ENCODE results near the gene GRIP1.

Gene GRIP1

GRCh38 chr12:66724616-66725015 lies 45.7 kb upstream of the GRIP1 start:
- TF ChIP-seq, protein P1, sequence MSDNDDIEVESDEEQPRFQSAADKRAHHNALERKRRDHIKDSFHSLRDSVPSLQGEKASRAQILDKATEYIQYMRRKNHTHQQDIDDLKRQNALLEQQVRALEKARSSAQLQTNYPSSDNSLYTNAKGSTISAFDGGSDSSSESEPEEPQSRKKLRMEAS (IDR thresholded peaks at IDR 0.05), result no peak
- TF ChIP-seq TCF12 (IDR thresholded peaks at IDR 0.05; ENCODE audit: low read depth), result no peak

- TF ChIP-seq TAF1 (IDR thresholded peaks at IDR 0.05; ENCODE audit: low read depth), result no peak
- TF ChIP-seq TEAD4 (IDR thresholded peaks at IDR 0.05), result no peak
Measured at GRCh38 chr12:66724026-66724425, 45.1 kb upstream of the GRIP1 start.

GRCh38 chr12:66719862-66720261 lies 41.0 kb upstream of the GRIP1 start:
- TF ChIP-seq CEBPB (IDR thresholded peaks at IDR 0.05) (no peak), CREB1 (IDR thresholded peaks at IDR 0.05; ENCODE audit: low read depth) (no peak), TEAD4 (IDR thresholded peaks at IDR 0.05) (no peak), EGR1 (IDR thresholded peaks at IDR 0.05) (no peak), EP300 (IDR thresholded peaks at IDR 0.05; ENCODE audit: borderline replicate concordance) (no peak), USF1 (IDR thresholded peaks at IDR 0.05) (no peak), REST (IDR thresholded peaks at IDR 0.05; ENCODE audit: low read depth) (no peak), FOXM1 (IDR thresholded peaks at IDR 0.05; ENCODE audit: borderline replicate concordance, low read depth) (no peak), TAF1 (IDR thresholded peaks at IDR 0.05; ENCODE audit: low read depth) (no peak)

DNA sequence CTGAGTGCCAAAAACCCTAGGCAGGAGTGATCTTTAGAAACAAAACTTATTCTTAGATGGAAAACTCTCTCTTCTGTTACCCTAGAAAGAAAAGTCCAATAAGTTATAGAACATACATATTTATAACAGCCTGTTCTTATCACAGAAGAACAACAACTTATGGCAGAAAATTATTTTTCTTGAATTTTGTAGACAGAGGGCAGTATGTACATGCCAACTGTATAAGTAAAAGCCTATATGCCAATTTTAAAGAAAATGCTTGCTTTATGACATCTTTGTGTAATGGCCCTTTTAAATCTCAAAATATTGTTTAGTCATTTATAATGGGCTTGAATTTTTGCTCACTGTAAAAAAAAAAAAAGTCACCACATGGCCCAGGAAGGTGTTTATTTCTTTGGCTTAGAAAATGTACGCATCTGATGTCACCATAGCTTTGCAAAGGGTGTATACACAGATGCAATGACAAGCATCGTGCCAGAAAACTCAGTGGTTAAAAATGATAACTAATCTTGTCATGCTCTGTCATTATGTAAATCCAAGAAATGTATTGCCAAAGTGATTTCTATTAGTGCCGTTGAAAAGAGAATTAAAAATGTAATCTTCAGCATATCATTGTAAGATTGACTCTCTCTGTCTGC lies 38.3 kb upstream of the GRIP1 start:
- TF ChIP-seq YY1 (IDR thresholded peaks at IDR 0.05; ENCODE audit: low read depth) (no peak), CEBPB (IDR thresholded peaks at IDR 0.05) (no peak), ZBTB7A (IDR thresholded peaks at IDR 0.05; ENCODE audit: low read depth) (no peak), RAD21 (IDR thresholded peaks at IDR 0.05; ENCODE audit: low read depth) (no peak)

GRCh38 chr12:66716522-66716921 lies 37.6 kb upstream of the GRIP1 start:
- TF ChIP-seq EGR1 (IDR thresholded peaks at IDR 0.05) (no peak), REST (IDR thresholded peaks at IDR 0.05; ENCODE audit: low read depth) (no peak), RAD21 (IDR thresholded peaks at IDR 0.05; ENCODE audit: low read depth) (no peak), CEBPB (IDR thresholded peaks at IDR 0.05) (no peak), FOXM1 (IDR thresholded peaks at IDR 0.05; ENCODE audit: borderline replicate concordance, low read depth) (no peak), TAF1 (IDR thresholded peaks at IDR 0.05; ENCODE audit: low read depth) (no peak), TCF12 (IDR thresholded peaks at IDR 0.05; ENCODE audit: low read depth) (no peak), TEAD4 (IDR thresholded peaks at IDR 0.05) (no peak), EP300 (IDR thresholded peaks at IDR 0.05; ENCODE audit: borderline replicate concordance) (no peak), NFIC (IDR thresholded peaks at IDR 0.05) (no peak)

- TF ChIP-seq EP300 (IDR thresholded peaks at IDR 0.05; ENCODE audit: borderline replicate concordance), result no peak
- TF ChIP-seq YY1 (IDR thresholded peaks at IDR 0.05; ENCODE audit: low read depth), result no peak
- TF ChIP-seq, protein P1 (IDR thresholded peaks at IDR 0.05), result no peak
- TF ChIP-seq CEBPB (IDR thresholded peaks at IDR 0.05), result no peak
Measured at GRCh38 chr12:66714709-66715108, 35.8 kb upstream of the GRIP1 start.

DNA sequence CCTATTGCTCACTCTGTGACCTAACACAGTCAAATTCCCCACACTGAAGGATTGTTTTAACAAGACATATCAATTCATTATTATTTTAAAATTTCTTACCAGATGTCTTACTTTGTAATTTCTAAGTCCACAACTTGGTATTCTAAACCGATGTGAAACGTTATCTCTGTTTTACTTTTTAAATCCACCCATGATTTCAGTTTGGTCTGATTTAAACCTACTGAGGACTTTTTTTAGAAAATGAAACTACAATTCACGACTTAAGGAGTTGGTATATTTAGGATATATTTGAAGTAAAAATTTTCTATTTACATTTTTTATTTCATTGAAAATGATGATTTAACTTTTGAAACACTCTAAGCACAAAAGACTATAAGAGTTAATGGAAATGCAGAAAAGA lies 35.1 kb upstream of the GRIP1 start:
- TF ChIP-seq EP300 (IDR thresholded peaks at IDR 0.05; ENCODE audit: borderline replicate concordance), result no peak
- no peak for TF ChIP-seq FOXM1 (IDR thresholded peaks at IDR 0.05; ENCODE audit: borderline replicate concordance, low read depth)
- no peak for TF ChIP-seq EGR1 (IDR thresholded peaks at IDR 0.05)
- no peak for TF ChIP-seq ZBTB7A (IDR thresholded peaks at IDR 0.05; ENCODE audit: low read depth)
- TF ChIP-seq, protein P1 (IDR thresholded peaks at IDR 0.05), result no peak

GRCh38 chr12:66709893-66710292 lies 31.0 kb upstream of the GRIP1 start:
- no peak for TF ChIP-seq REST (IDR thresholded peaks at IDR 0.05; ENCODE audit: low read depth)
- TF ChIP-seq, protein P1 (IDR thresholded peaks at IDR 0.05), result no peak
- TF ChIP-seq EP300 (IDR thresholded peaks at IDR 0.05; ENCODE audit: borderline replicate concordance), result no peak
- no peak for TF ChIP-seq TAF1 (IDR thresholded peaks at IDR 0.05; ENCODE audit: low read depth)
- no peak for TF ChIP-seq USF1 (IDR thresholded peaks at IDR 0.05)
- TF ChIP-seq ZBTB7A (IDR thresholded peaks at IDR 0.05; ENCODE audit: low read depth), result no peak
- TF ChIP-seq CEBPB (IDR thresholded peaks at IDR 0.05), result no peak
- no peak for TF ChIP-seq CREB1 (IDR thresholded peaks at IDR 0.05; ENCODE audit: low read depth)
- no peak for TF ChIP-seq EGR1 (IDR thresholded peaks at IDR 0.05)
- no peak for TF ChIP-seq NFIC (IDR thresholded peaks at IDR 0.05)
- no peak for TF ChIP-seq TCF12 (IDR thresholded peaks at IDR 0.05; ENCODE audit: low read depth)
- no peak for TF ChIP-seq RAD21 (IDR thresholded peaks at IDR 0.05; ENCODE audit: low read depth)
- no peak for TF ChIP-seq FOXM1 (IDR thresholded peaks at IDR 0.05; ENCODE audit: borderline replicate concordance, low read depth)
- TF ChIP-seq TEAD4 (IDR thresholded peaks at IDR 0.05), result no peak
- no peak for TF ChIP-seq YY1 (IDR thresholded peaks at IDR 0.05; ENCODE audit: low read depth)
